ENCODE data around the gene STK39. TPM values are rescaled to one million over a fixed set of nuclear protein-coding genes. Genes with fewer than 3 reads are reported as not detected.

The STK39 gene
- total and polyA plus RNA-seq, 9 of the 15 experiments (the other 6 are each of a cell fraction or from before 2014, with no cell fraction given): 0.19 to 0.76 (median 0.51) TPM

DNA sequence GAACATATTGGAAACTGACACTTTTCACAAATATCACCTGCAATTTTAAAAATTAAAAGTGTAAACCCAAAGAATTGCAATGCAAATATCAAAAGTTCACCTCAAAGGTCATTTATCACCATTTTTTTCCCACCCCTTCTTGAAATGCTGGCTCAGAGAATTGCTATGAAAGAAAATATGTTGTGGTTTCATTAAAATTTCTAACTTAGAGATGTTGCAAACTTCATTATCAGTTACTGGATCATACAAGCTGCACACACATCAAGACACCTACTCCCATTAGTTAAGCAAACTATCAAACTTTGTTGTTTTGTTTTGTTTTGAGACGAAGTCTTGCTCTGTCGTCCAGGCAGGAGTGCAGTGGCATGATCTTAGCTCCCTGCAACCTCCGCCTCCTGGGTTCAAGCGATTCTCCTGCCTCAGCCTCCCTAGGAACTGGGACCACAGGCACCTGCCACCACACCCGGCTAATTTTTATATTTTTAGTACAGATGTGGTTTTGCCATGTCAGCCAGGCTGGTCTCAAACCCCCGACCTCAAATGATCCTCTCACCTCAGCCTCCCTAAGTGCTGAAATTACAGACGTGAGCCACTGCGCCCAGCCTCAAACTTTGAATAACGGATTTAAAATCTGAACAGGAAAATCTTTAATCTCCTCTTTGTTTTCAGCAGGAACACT lies 37.0 kb downstream of the STK39 start:
- Histone ChIP-seq H3K4me3 (no peak overlapping the region), H3K79me2 (ENCODE audit: control insufficient read depth, insufficient read depth, low read length) (no peaks in the 10 kb centered on the region), H2AFZ (ENCODE audit: low read depth, low read length) (no peak overlapping the region), H3K9ac (ENCODE audit: insufficient read depth in 1 of 2, low read depth in 2 of 2, low read length in 2 of 2) (no peak overlapping the region), H3K36me3 (ENCODE audit: control insufficient read depth, insufficient read depth, low read length) (no peaks in the 10 kb centered on the region), H4K20me1 (replicated peaks; ENCODE audit: control insufficient read depth, insufficient read depth, low read length) (no peaks in the 10 kb centered on the region), H3K27ac (ENCODE audit: extremely low read depth, low read depth, low read length) (no peak overlapping the region), H3K9me1 (ENCODE audit: control insufficient read depth, insufficient read depth, low read length) (no peaks in the 10 kb centered on the region), H3K27me3 (ENCODE audit: control insufficient read depth in 2 of 2, insufficient read depth in 2 of 2, low read length in 2 of 2) (peaks cover 0 to 4% of the 10 kb centered on the region in 2 experiments; a peak in 1 of 5 replicates), H3K4me1 (replicated peaks in 1 of 2; ENCODE audit: control insufficient read depth in 2 of 2, insufficient read depth in 2 of 2, low read length in 2 of 2) (no peaks in the 10 kb centered on the region; a peak in 1 of 5 replicates), H3K9me3 (replicated peaks; ENCODE audit: control insufficient read depth, insufficient read depth, low read depth, low read length) (no peaks in the 10 kb centered on the region), H3K4me2 (ENCODE audit: insufficient read depth, low read length) (no peak overlapping the region)
- 0% methylated on average over 9 of the region's 9 CpGs for WGBS (ENCODE audit: insufficient coverage, low coverage, missing lambda C conversion rate)
- ChIA-PET CTCF (ENCODE audit: low intra/inter-chr PET ratio) (no interaction called here), POLR2A (no interaction called here)
- DNase-seq (ENCODE audit: extremely low read depth in 1 of 4, low spot score in 3 of 4) (no peak), FAIRE-seq (no peak), ATAC-seq (no peak)
- in situ Hi-C loops (cut with MboI) (no loop called here), intact Hi-C loops (cut with micrococcal nuclease) (no loop called here)
- BruUV-seq (replicated peaks): no TSS peak
- no peak for TF ChIP-seq CHD7 (IDR thresholded peaks at IDR 0.05; ENCODE audit: low read depth, low read length)
- TF ChIP-seq JUND (IDR thresholded peaks at IDR 0.05; ENCODE audit: borderline replicate concordance, low read depth, low read length): no peak
- TF ChIP-seq JUND (tag; IDR thresholded peaks at IDR 0.05; ENCODE audit: borderline replicate concordance, low read depth, low read length): no peak
- TF ChIP-seq RBM39 (optimal IDR thresholded peaks at IDR 0.05; ENCODE audit: low read depth, low read length): no peak
- TF ChIP-seq, protein P1, sequence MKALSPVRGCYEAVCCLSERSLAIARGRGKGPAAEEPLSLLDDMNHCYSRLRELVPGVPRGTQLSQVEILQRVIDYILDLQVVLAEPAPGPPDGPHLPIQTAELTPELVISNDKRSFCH (CRISPR knock-in tag; IDR thresholded peaks at IDR 0.05): no peak
- TF ChIP-seq, protein P1 (tag; IDR thresholded peaks at IDR 0.05): no peak
- no peak for TF ChIP-seq MAFK (IDR thresholded peaks at IDR 0.05; ENCODE audit: low read length)
- TF ChIP-seq TARDBP (IDR thresholded peaks at IDR 0.05): no peak
- no peak for TF ChIP-seq E2F3 (CRISPR knock-in tag; IDR thresholded peaks at IDR 0.05)
- TF ChIP-seq MAFG (tag; conservative IDR thresholded peaks at IDR 0.05): no peak
- TF ChIP-seq ZNF507 (tag; conservative IDR thresholded peaks at IDR 0.05): no peak
- TF ChIP-seq ZC3H8 (IDR thresholded peaks at IDR 0.05): no peak
- TF ChIP-seq SRSF3 (IDR thresholded peaks at IDR 0.05; ENCODE audit: insufficient read depth, low read length): no peak

Measured in K562 (cell line).